Natural killer cell treated with Interleukin-12 subunit alpha and Interleukin-12 subunit beta and Interleukin-15 and Interleukin-18, amount 100 ng/mL, for 72 hours (primary cell): ENCODE data around the gene MAML2. TPM values are rescaled to one million over a fixed set of nuclear protein-coding genes. Genes with fewer than 3 reads are reported as not detected.

Experiments
- ATAC-seq, 2 donors: fragments of 150-1000 bp; cut with Tn5 transposase in 1 of 2; sonication (Bioruptor Pico), chemical (Tn5 transposase) in 1 of 2; 2 replicates each; pipeline ENCODE4 v1.10.0; 2021
- DNase-seq: peaks from one replicate; pipeline ENCODE4 v3.0.0; 2022; ENCODE audit warnings: low spot score
- H3K27ac Mint-ChIP-seq, 2 donors: 1 replicate in 1 of 2; 2 replicates in 1 of 2; pipeline ENCODE4 v1.8.0; 2022; ENCODE audit warnings: mixed read lengths in 2 of 2, mild to moderate bottlenecking in 1 of 2, moderate library complexity in 1 of 2
- H3K27me3 Mint-ChIP-seq, 2 donors: 1 replicate in 1 of 2; 2 replicates in 1 of 2; pipeline ENCODE4 v1.8.0; 2022; ENCODE audit warnings: mixed read lengths in 2 of 2
- H3K36me3 Mint-ChIP-seq: one replicate; pipeline ENCODE4 v1.8.0; 2022; ENCODE audit warnings: mixed read lengths
- H3K4me1 Mint-ChIP-seq, 2 donors: 1 replicate in 1 of 2; 2 replicates in 1 of 2; pipeline ENCODE4 v1.8.0; 2022; ENCODE audit warnings: low read depth in 2 of 2, mixed read lengths in 2 of 2, mild to moderate bottlenecking in 1 of 2
- H3K4me3 Mint-ChIP-seq: one replicate; pipeline ENCODE4 v1.8.0; 2022; ENCODE audit warnings: mixed read lengths
- H3K9me3 Mint-ChIP-seq: 2 replicates; pipeline ENCODE4 v1.8.0; 2022; ENCODE audit warnings: mixed read lengths
- total RNA-seq, 2 donors: library from RNA; stranded (reverse); gene quantifications; one replicate each; pipeline ENCODE4 v1.2.3, GENCODE V29; 2022

Gene MAML2
- total RNA-seq, 2 donors from 2014 or later = 15.9 to 21.9 TPM

DNA sequence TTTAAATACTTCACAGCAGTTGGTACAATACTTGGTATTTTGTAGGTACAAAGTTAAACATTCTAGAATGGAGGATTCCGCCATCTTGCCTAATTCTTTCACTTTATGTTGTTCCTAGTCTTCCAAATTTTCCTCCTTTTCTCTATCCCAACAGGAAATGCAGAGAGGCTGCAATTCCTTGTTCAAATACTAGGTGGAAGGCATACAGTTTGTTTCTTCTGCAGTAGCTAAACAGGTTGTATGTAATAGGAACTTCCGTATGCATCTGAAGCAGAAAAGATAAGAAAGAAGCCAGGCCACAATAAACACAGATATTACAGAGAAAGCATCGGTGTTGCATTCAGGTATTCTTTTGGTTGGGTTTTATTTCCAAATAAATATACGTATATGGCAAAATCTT is 232.7 kb downstream of the MAML2 start:
- no peak for ATAC-seq
- H3K27me3 Mint-ChIP-seq = no peaks in the 10 kb centered on the region
- peaks cover 4% of the 10 kb centered on the region for H3K36me3 Mint-ChIP-seq
- H3K9me3 Mint-ChIP-seq = no peaks in the 10 kb centered on the region
- H3K27ac Mint-ChIP-seq = no peak overlapping the region
- no peak overlapping the region for H3K4me3 Mint-ChIP-seq
- peaks cover 23 to 26% of the 10 kb centered on the region in 2 donors for H3K4me1 Mint-ChIP-seq
- DNase-seq = no peak

DNA sequence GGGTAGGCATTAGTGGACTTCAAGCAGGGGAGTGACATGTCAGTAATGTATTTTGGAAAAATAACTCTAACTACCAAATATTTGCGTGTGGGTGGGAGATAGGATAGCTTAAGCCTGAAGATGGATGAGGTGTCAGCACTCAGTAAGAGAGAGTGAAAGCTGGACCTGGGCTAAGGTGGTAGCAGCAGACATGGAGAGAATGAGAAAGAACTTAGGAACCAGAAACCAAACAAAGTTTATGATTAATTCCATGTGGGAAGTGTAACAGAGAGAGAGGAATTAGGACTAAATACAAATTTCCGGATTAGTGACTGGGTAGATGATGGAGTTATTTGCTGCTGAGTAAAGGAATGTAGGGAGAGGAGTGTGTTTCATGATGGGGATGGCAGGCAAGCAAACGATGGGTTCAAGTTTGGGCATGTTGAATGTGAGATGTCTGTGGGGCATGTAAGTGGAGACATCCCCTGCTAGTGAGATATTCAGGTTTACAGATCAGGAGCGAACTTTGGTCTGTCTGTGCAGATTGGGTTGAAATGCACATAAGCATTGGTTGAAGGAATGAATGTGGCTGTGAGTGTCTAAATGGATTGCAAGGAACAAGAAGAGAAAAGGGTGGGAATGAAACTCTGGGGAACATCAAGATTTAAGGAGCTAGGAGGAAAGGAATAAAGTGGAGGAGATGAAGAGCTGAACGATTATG is 233.5 kb downstream of the MAML2 start:
- no peak for DNase-seq
- Mint-ChIP-seq H3K36me3 (peaks cover 4% of the 10 kb centered on the region), H3K27ac (no peak overlapping the region), H3K4me3 (no peak overlapping the region), H3K9me3 (no peaks in the 10 kb centered on the region), H3K27me3 (no peaks in the 10 kb centered on the region), H3K4me1 (peaks cover 23 to 27% of the 10 kb centered on the region in 2 donors)
- ATAC-seq = no peak

DNA sequence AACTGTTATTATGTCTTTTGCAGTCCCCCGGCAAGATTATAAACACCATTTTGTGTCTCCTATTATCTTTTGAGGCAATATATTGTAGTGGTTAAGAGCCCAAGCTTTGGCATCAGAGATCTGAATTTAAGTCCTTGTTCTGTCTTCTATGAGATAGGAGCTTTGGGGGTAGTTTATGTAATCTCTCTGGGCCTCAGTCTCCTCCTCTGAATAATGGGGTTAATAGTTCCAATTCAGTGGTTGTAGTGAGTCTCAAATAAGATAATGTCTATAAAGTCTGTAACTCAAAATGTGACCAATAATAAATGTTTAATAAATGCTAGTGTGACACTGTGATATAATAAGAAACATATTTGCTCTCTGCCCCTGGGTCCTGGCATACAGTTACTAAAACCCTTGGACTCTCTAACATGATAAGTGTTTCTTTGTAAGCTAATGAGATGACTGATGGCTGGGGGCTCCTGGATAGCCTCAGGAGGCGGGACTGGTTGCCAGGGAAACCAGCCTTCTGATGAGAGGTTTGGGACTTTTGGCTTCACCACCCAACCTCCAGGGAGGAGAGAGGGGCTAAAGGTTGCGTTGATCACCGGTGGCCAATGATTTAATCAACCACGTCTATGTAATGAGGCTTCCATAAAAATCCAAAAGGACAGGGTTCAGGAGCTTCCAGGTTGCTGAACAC is 235.7 kb downstream of the MAML2 start:
- Mint-ChIP-seq H3K27ac (peak overlapping the region in 1 of 2 donors; percentile 26), H3K4me1 (peaks cover 12 to 19% of the 10 kb centered on the region in 2 donors), H3K9me3 (no peaks in the 10 kb centered on the region), H3K27me3 (no peaks in the 10 kb centered on the region), H3K36me3 (peaks cover 4% of the 10 kb centered on the region), H3K4me3 (no peak overlapping the region)
- DNase-seq (no peak), ATAC-seq (no peak)

DNA sequence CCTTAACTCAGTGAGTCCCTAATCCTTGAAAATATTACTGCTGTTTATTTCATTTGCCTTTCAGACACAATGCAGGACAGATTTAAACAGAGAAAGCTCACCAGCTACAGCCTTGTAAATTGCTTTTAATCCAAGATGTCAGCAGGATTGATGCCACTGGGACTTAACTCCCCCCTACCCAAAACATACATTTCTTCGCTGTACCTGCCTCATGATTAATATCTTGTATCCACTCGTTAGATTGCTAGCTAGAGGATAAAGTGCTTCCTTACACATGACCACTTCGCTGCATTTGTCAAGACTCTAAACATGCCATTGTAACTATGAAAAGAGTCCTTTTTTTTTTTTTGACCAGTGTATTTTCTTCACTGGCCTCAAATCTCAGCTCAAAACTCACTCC is 236.3 kb downstream of the MAML2 start:
- peaks cover 4% of the 10 kb centered on the region for H3K36me3 Mint-ChIP-seq
- peaks cover 12 to 19% of the 10 kb centered on the region in 2 donors for H3K4me1 Mint-ChIP-seq
- H3K4me3 Mint-ChIP-seq = no peak overlapping the region
- peak overlapping the region in 1 of 2 donors; percentile 26 for H3K27ac Mint-ChIP-seq
- no peaks in the 10 kb centered on the region for H3K9me3 Mint-ChIP-seq
- DNase-seq (no peak), ATAC-seq (no peak)
- no peaks in the 10 kb centered on the region for H3K27me3 Mint-ChIP-seq

DNA sequence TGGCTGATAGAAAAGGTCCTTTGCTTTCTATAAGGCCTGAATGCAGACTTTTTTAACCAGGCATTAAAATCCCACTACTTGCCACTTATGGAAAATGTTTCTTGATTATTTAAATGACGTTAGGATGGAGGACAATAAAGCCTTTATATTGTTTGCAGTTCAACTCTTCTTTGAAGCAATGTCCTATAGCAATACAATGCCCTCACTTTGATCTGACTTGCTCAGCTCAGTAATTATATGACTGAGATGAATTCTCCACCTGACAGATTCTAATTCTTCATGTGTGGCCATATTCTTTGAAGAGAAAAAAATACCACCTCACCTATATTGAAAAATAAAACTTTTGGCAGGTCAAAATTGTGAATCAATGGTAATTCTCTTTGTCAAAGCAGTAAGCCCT is 237.1 kb downstream of the MAML2 start:
- no peaks in the 10 kb centered on the region for H3K27me3 Mint-ChIP-seq
- DNase-seq (no peak), ATAC-seq (no peak)
- no peak overlapping the region for H3K27ac Mint-ChIP-seq
- H3K9me3 Mint-ChIP-seq = no peaks in the 10 kb centered on the region
- peaks cover 6 to 13% of the 10 kb centered on the region in 2 donors for H3K4me1 Mint-ChIP-seq
- H3K36me3 Mint-ChIP-seq = no peaks in the 10 kb centered on the region
- no peak overlapping the region for H3K4me3 Mint-ChIP-seq

DNA sequence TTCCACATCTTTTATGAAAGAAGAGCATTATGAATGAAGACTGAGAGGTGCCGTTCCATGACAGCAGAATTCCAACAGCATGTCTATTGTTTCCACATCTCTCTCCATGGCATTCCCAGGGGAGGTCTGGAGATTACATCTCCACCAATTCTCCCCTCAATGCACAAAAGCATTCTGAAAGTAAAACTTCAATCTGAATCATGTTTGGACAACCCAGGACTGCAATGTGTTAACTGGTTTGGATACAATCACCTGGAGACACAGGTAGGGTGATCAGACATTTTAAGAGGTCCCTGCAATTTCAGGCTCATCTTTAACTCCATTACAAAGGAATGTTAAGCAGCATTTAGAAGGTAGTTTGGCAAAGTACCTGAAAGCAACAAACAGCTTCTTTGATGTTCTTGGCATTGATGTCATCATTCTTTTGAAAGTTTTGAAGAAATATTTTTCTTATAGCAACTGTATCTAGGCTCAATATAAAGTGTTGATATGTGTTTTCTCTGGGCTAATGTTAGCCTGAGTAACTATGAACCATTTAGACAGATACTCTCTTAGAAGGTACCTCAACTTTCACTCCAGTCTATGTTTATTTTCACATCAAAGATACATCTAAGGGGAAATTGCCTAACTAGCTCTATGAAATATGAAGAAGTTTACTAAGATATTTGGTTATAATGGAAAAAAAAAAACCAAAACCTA is 237.6 kb downstream of the MAML2 start:
- H3K4me1 Mint-ChIP-seq = peaks cover 5 to 13% of the 10 kb centered on the region in 2 donors
- ATAC-seq (no peak), DNase-seq (no peak)
- no peak overlapping the region for H3K4me3 Mint-ChIP-seq
- H3K9me3 Mint-ChIP-seq = no peaks in the 10 kb centered on the region
- H3K27me3 Mint-ChIP-seq = no peaks in the 10 kb centered on the region
- no peaks in the 10 kb centered on the region for H3K36me3 Mint-ChIP-seq
- no peak overlapping the region for H3K27ac Mint-ChIP-seq

DNA sequence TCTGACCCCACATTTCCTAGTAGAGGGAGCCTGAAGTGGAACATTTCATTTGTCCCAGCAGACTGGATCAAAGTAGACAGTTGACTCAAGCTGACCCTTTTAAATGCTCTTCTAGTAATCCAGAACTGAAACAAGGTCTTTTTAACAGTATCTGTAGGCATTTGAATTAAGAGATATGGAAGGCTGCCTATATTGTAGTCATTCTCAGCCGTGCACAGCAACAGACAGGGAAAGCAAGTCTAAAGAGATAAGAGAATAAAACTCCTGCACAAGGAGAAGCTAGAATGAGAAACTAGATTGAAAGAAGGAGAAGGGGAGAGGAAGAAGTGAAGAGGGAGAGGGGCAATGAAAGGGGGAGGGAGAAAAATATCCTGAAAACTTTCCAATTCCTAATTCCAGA is 238.5 kb downstream of the MAML2 start:
- no peak for DNase-seq
- Mint-ChIP-seq H3K36me3 (no peaks in the 10 kb centered on the region), H3K27ac (no peak overlapping the region), H3K4me3 (no peak overlapping the region), H3K9me3 (no peaks in the 10 kb centered on the region), H3K4me1 (peaks cover 5 to 13% of the 10 kb centered on the region in 2 donors), H3K27me3 (no peaks in the 10 kb centered on the region)
- ATAC-seq = no peak

DNA sequence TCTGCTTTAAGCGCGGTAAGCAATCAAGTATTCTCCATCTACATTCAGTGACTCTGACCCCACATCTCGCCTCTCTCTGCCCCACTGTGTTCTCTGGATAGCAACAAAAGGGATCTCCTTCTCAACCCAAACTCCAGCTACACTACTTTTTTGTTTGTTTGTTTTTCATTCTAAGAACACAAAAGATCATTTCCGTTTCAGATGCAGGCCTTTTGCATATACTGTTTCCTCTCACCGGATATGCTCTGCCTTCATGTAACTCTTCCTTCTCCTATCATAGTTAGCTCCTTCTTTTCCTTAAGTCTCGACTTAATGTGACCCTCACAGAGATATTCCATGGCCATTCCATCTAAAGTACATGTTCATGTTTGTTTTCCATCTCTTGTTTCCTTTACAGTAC is 239.3 kb downstream of the MAML2 start:
- no peak overlapping the region for H3K27ac Mint-ChIP-seq
- DNase-seq (no peak), ATAC-seq (no peak)
- no peaks in the 10 kb centered on the region for H3K27me3 Mint-ChIP-seq
- H3K4me3 Mint-ChIP-seq = no peak overlapping the region
- peaks cover 5 to 19% of the 10 kb centered on the region in 2 donors for H3K4me1 Mint-ChIP-seq
- no peaks in the 10 kb centered on the region for H3K9me3 Mint-ChIP-seq
- no peaks in the 10 kb centered on the region for H3K36me3 Mint-ChIP-seq

DNA sequence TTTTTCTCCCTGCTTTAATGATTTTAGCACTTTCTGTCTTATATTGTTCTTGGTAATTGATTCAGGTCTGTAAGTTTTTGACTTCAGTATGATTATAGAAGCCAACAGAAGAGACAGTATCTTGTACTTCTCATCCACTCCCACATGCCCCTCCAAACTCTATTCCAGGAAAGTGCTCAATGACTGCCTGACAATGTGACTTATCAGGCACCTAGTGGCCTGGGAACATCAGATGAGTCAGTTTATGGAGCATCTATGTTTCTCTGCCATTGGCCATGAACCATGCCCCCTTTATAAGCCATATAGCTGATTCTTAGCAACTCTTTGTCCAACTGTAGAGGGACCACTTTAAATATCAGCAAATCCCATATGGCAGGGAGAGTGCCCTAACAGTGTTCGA is 239.9 kb downstream of the MAML2 start:
- no peak overlapping the region for H3K27ac Mint-ChIP-seq
- ATAC-seq (no peak), DNase-seq (no peak)
- no peaks in the 10 kb centered on the region for H3K27me3 Mint-ChIP-seq
- no peaks in the 10 kb centered on the region for H3K36me3 Mint-ChIP-seq
- H3K4me3 Mint-ChIP-seq = no peak overlapping the region
- H3K4me1 Mint-ChIP-seq = peaks cover 5 to 21% of the 10 kb centered on the region in 2 donors
- no peaks in the 10 kb centered on the region for H3K9me3 Mint-ChIP-seq

DNA sequence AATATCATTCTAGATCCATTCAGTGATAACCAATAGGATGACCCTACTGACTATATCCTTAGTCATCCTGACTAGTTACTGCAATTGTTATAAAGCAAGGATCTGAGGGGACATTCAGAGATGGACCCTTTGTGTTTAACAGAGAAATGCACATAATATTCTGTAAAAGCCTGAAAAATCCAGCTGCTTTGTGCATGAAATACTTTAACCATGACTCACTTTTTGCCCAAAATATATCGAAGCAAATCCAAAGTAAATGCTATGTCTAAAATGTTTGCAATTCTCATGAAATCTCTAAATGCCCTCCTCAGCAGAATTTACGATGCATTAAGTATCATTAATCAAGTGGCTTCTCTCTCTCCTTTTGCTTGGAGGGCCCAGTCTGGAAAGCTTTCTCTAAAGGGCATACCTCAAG is 240.3 kb downstream of the MAML2 start:
- DNase-seq = no peak

DNA sequence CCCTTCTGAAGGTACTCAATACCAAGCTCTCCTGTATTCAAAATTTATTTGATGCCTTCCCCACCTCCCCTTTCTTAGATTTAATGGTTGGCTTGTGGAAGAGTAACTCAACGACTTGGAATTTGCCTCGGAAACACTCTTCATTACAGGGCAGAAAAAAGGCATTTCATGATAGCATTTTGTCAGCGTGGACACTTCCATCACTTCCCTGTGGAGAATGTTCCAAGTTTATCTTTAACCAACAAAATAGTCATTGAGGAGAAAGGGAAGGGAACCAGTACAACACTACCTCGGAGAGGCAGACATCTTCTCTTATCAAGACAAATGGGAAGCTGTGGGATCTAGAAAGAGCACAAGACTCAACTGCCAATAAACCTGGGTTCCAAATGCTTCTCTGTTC is 241.8 kb downstream of the MAML2 start:
- H3K4me1 Mint-ChIP-seq = peaks cover 5 to 24% of the 10 kb centered on the region in 2 donors
- no peaks in the 10 kb centered on the region for H3K36me3 Mint-ChIP-seq
- ATAC-seq (no peak), DNase-seq (no peak)
- no peaks in the 10 kb centered on the region for H3K27me3 Mint-ChIP-seq
- no peak overlapping the region for H3K27ac Mint-ChIP-seq
- H3K4me3 Mint-ChIP-seq = no peak overlapping the region
- no peaks in the 10 kb centered on the region for H3K9me3 Mint-ChIP-seq

More for the DNA sequence above, 240.3 kb downstream of the MAML2 start:
- ATAC-seq = no peak
- H3K4me1 Mint-ChIP-seq = peaks cover 5 to 21% of the 10 kb centered on the region in 2 donors
- H3K4me3 Mint-ChIP-seq = no peak overlapping the region
- no peaks in the 10 kb centered on the region for H3K36me3 Mint-ChIP-seq
- no peaks in the 10 kb centered on the region for H3K27me3 Mint-ChIP-seq
- H3K27ac Mint-ChIP-seq = no peak overlapping the region
- H3K9me3 Mint-ChIP-seq = no peaks in the 10 kb centered on the region

DNA sequence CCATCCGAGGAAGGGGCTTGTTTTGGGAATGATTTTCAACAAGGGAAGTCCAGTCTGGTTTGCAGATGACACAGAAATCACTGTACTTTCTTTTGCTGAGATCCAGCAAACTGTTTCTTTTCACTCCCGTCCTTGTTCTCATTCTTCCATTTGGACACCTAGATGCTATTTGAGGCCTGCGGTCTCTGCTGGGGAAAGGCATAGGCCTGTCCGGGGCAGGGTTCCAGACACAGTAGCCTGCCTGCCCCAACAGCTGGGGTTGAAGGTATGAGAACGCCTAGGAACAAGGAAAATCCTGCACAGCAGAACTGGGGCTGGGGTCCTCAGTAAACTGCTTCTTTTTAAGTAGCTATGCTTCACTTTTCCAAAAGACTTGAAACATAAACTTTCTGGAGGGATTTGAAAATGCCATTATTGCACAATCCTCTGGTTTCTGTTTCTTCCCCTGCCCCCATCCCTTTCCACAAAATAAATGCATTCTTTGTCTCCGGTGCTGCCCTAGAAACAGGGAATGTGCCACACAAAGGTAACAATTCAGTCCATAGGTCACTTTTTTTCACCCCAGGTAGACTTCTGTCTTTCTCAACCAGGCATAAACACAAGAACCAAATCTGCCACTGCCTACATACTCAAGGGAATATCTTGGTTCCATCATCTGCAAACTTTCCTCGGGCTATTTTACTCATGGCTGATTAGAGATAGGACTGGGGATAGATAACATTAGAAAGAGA is 244.3 kb downstream of the MAML2 start:
- ATAC-seq (no peak), DNase-seq (no peak)
- no peaks in the 10 kb centered on the region for H3K9me3 Mint-ChIP-seq
- H3K36me3 Mint-ChIP-seq = no peaks in the 10 kb centered on the region
- H3K27me3 Mint-ChIP-seq = no peaks in the 10 kb centered on the region
- H3K4me3 Mint-ChIP-seq = no peak overlapping the region
- peaks cover 0 to 15% of the 10 kb centered on the region in 2 donors for H3K4me1 Mint-ChIP-seq
- peak overlapping the region in 1 of 2 donors; percentile 70 for H3K27ac Mint-ChIP-seq

DNA sequence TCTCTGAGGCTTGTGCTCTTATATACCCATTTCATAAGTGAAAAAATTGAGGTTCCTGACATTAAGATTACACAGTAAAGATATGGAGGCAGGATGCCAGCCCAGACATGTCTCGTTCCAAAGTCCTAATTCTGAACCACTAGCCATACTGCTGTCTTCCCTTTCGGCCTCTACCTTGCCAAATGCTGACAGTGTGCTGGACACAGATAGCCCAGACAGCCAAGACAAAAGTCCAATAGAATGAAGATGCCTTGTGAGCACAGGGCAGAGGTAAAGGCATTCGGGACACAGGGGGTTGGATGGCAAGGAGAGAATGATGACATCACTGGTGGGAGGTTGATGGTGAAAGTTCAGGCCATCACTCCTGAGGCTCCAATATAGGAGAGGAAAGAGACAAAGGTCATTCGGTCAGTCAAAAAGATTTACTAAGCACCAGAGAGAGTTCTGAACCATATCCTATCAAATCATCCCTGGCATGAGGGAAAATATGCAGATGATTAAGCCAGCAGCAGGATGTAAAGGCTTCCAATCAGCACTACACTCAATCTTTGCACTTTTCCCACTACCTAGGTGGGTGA is 245.1 kb downstream of the MAML2 start:
- DNase-seq = no peak
- peaks cover 0 to 11% of the 10 kb centered on the region in 2 donors for H3K4me1 Mint-ChIP-seq
- H3K9me3 Mint-ChIP-seq = no peaks in the 10 kb centered on the region
- ATAC-seq = no peak
- H3K36me3 Mint-ChIP-seq = no peaks in the 10 kb centered on the region
- H3K4me3 Mint-ChIP-seq = no peak overlapping the region
- H3K27me3 Mint-ChIP-seq = no peaks in the 10 kb centered on the region
- H3K27ac Mint-ChIP-seq = peak overlapping the region in 1 of 2 donors; percentile 53
